GM18867 (cell line): ENCODE results near the gene TBX15.

Source experiments
- ATAC-seq: cut with Tn5 transposase; IDR thresholded peaks from one replicate; pipeline ENCODE4 v1.9.1; 2021; ENCODE audit warnings: mild to moderate bottlenecking, moderate library complexity; ENCODE audit not compliant: unreplicated experiment

Gene TBX15

DNA sequence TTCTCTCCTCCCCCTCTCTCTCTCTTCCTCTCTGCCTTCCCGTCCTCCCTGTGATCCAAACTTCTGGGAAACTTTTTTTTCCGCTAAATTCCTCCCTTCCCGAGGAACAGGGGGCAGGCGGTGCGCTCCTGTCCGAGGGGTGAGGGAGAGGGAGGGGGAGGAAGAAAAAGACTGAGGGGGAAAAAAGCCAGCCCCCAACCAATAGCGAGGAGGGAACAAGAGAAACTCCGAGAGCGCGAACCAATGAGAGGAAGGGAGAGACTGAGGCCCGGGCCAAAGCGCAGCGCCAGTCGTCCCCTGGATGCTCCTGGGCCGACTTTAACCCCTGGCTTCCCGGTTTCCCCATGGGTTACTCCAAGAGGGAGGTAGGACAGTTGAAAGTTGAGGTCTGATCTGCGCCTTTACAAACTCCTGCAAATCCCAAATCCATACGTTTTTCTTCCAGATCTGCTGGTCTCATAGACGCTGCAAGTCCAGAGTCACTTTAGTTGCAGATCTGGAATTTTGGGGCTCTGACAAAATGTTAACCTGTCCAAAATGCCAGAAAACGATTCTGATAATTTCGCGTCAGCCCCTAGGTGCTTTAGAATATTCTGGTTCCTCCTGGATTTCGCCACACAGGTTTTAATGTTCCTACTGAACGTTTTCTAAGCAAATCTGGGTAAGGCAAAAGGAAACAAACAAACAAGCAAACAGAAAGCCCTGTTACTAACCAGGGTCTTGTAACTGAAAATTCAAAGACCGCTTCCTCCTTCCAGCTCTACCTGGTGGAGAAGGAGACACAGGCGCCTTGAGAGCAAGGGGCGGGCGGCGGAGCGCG is at the start of gene TBX15:
TSS of gene TBX15 (minus strand) at position 158 of the 820 bp plus-strand sequence. CDS start 548 bp downstream, outside the sequence.
- no peak for ATAC-seq

DNA sequence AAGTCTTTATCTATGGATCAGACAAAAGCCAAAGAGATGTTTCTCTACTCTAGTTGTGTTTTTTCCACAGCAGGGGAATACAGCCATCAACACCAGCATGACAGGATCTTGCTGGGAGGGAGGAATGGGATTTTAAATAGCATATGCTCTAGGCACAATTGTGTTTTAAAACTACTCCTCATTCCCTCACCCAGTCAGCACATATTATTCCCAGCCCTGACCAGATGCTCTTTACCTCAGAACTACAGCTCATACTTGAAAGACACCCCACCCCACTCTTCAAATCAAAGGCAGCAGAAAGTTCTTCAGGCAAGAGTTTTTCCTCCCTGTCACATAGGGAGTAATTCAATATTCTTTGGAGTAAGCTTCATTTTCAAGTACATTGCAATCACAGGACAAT is 46.2 kb upstream of the TBX15 start:
- ATAC-seq, result no peak

GRCh38 chr1:119032986-119033385 is 44.8 kb upstream of the TBX15 start:
- no peak for ATAC-seq

DNA sequence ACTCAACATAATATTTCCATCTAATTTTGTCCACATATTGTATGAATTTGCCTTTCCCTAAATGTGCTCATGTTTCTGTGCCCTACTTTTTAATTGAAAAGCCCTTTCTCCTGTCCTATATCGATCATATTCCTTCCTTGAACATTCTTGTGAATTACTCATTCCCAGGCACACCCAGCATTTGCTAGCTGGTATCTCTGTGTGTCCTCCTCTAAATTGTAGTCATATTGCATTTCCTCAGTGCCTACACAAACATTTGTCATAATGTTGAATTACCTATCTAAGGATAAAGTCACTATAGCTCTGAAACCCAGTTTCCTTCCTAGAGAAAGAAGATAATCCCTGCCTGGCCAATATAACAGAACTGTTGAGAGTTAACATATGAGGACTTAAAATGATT is 39.6 kb upstream of the TBX15 start:
- ATAC-seq, result no peak

DNA sequence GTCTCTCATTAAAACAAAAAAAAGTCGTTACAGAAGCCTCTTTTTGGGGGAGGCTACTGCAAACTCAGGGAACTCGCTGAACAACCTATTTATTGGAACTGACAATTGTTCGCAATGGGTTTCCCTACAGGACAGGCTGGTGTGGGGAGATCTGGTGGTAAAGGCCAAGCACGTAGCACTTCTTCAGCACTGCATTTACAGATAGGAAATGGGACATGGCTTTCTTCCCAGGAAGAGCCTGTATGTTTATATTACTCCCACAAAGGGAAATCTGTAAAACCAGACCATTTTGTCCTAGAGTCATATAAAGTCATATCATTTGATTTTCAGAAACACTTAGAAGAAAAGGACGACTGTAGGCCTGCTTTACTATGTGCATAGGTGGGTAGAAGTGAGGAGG is 38.8 kb upstream of the TBX15 start:
- no peak for ATAC-seq

DNA sequence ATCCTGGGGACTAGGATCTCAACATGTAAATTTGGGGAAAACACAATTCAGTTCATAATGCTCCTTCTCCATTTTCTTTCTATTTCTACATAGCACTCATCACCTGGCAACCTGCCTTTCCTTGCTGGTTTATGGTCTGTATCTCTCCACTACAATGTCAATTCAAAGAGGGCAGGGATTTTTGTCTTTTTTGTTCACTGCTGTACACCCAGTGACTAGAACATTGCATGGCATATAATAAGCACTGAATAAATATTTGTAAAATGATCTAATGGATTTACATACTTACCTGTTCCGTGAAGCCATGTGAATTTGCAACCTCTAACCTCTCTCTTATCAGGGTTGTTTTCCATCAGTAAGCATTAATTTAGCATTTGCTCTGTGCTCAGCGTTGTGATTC is 27.4 kb upstream of the TBX15 start:
- no peak for ATAC-seq

DNA sequence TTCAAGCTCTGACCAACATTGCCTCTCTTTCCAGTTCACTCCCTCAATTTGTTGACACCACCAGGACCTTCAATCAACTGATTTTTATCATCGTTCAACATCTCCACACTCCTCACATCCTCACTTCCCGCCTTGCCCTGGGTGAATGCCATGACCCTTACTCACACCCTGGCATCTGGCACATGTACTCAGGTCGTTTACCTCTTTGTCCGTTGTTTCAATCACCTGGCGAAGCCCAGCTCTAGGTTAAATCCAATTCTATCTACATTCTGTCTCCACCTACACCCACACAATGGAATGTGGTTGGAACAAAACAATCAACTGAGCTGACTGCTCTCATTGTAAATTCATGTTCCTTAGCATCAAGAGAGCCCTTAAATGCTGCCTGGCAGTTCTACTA is 24.2 kb upstream of the TBX15 start:
- ATAC-seq, result no peak

GRCh38 chr1:119011706-119012105 is 23.6 kb upstream of the TBX15 start:
- ATAC-seq, result no peak

- no peak for ATAC-seq
Measured at GRCh38 chr1:119011116-119011515, 23.0 kb upstream of the TBX15 start.

GRCh38 chr1:119010201-119010600 is 22.1 kb upstream of the TBX15 start:
- ATAC-seq, result no peak

DNA sequence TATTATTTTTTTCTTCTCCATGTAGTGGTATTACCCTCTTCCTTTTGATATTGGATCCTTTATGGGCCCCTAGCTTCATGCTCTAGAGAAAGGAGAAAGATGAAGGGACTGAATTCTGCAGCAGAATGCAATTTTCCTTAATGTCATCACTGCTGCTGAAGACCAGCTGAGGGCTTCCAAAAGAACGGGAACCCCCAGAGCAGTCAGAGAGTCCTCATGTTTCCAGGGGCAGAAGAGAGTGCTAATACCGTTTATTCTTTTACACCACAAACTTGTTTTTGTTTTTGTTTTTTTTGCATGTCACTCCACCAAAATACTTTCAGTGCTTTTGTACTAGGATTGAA is 21.1 kb upstream of the TBX15 start:
- no peak for ATAC-seq

DNA sequence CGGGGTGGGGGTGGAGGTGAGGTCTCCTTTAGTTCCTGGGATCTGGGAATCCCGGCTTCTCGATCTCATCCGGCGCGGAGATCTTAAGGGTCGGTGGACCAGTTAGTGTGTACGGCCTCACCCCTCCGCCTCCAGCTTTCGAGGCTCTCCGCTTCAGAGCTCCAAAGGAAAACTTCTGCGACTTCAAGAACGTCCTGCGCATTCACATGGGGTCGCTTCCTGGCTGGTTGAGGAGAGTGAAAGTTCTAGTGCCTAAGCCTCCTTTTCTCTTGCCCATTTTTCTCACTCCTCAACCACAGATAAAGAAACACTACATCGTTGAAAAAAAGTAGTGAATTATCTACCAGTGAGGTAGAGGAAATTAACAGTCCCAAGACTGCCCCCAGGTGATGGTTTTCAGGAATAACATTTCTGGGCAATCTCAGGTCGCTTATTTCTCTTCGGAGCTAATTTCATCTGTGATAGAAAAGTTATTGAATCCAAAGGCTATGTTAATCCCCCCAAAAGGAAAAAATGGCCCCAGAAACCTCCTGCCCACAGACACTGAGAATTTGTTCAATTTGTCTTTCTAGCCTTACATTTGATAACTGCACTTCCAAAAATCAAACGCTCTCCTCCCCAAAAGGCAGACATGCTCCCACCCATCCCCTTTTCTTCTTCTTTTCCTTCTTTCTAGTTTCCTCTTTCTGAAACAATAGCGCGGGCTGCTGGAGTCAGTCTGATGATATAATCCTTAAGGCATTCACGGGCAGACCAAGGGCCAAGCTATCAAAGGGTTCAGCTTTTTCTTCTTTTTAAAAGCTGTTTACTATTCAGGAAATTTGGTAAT is 20.6 kb upstream of the TBX15 start:
- peak; percentile 65 for ATAC-seq

DNA sequence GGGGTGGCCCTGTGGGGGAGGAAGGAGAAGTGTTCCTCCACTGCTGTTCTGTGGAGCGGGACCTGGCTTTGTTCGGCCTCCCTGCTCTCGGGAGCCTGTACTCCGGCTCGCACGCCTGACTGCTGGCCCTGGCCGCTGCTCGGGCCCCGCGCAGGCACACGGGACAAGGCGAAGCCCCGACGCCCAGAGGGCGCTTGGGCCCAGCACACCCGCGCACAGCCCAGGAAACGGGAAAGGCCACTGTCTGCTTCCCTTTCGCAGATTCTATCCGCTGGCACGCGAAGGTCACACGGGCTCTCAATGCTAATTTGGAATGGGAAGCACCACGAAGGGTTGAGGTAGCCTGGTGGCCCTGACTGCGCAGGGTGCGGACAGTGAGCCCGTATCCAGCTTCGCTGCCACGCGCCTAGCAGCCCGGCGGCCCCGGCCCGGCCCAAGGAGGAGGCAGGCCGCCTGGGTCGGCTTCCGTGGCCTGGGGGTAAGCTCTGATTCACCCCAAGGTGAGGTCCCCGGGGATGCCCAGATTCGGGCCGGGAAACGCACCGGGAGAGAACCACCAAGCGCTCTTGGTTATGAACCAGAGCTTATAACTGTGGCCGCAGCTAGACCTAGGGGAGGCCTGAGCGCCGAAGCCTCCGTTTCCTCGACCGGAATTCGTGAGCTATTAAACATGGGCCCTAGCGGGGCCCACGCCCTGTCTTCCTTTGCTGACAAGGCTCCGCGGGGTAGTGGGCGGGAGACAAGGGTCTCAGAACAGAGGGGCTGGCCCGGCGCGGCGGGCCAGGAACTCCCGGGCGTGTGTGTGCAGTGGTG is 19.7 kb upstream of the TBX15 start:
- no peak for ATAC-seq

DNA sequence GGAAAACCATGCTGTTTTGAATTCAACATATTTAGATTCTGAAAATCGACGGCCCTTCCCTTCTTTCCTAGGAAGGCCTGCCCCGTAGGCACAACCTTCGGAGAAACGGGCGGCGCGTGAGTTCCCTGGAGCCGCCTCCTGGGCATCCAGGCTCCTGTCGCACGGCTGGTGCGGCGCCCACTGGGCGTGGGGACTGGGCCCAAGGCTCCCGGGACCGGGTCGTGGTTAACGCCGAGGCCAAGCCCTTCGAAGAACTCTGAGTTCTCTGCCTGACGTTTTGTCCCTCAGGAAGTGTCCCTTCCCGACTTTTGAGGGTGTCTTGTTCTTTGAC is 19.2 kb upstream of the TBX15 start:
- ATAC-seq, result no peak

DNA sequence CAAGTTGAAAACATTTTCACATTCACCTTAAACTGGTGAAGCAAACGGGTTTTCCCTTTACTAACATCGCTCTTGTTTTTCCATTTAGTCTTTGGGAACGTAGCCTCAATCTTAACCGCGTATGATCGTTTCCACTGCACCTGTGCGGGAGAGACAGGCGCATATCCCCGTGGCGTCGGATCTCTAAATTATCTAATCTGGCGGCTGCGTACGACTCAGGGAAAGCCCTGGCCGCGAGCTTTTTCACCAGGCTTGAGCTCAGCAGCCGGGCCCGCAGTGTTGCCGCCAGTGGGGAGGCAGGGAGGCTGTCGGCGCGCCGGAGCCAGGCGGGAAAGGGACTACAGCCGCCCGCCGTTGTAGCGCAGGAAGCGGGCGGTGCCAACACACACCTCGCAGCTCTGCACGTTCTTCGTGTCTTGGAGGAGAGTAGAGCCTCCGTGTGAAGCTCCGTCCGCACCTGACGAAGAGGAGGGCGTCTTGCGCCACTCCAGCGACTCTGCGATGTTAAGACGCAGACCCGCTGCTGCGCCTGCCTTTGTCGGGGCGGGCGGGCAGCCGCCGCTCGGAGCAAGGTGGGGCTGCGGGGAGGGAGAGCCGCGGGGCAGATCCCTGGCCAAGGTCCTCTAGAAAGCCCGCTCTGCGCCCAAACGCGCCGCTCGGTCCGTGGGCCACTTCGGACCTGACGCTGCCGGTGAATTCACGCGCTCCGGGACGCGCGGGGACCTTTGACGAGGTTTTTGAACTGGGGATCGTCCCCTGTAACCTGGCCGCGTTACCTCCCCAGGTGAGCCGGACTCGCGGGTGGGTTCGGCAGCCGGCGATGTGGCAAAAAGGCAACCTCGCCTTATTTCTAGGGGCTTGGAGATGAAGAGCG is 18.5 kb upstream of the TBX15 start:
- no peak for ATAC-seq

DNA sequence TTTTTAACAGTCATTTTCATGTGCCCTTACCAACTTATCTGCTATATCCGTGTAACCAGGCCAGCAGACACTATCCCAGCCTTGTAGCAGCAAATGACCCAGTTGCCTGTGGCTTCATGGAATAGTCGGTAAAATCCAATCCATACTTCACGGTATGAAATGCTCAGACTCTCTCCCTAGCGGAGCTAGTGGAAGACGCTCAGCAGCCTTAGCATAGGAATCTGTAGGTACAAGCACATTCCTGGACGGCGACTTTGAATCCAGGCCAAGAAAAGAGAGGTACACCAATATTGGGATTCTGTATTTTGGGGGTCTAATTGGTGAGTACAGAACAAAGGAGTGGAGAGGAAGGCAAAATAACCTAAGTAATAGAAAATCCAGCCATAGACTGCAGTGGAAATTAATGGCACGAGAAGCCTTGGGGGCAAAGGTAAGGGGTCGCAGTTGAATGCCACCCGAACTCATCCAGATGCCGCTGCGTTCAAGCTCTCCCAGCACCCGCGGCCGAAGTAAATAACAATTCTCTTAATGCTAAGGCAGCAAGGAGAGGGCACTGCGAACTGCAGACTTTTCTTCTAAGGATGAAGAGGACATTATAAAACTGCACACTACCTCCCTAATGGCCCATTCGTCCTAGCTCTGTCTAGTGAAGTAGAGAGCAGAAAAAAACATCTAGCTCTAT is 17.7 kb upstream of the TBX15 start:
- no peak for ATAC-seq

GRCh38 chr1:119004781-119005180 is 16.6 kb upstream of the TBX15 start:
- ATAC-seq, result no peak

DNA sequence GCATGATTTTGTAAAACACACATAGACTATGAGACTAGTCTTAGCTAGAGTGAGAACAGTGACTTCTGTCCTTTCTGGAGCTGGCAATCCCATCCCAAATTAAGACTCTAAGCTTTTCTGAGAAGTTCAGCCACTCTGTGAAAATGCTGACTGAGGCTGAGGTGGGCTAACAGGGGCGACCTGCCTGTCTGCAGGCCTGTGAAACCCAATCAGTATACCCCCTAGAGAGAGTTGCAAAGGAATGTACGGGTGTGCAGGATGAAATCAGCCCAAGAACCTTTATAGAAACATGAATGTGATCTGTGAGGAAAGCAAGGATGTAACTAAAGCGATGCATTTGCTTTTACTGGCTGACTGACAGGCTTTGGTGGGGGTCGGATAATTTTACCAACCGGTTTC is 16.0 kb upstream of the TBX15 start:
- ATAC-seq, result no peak

DNA sequence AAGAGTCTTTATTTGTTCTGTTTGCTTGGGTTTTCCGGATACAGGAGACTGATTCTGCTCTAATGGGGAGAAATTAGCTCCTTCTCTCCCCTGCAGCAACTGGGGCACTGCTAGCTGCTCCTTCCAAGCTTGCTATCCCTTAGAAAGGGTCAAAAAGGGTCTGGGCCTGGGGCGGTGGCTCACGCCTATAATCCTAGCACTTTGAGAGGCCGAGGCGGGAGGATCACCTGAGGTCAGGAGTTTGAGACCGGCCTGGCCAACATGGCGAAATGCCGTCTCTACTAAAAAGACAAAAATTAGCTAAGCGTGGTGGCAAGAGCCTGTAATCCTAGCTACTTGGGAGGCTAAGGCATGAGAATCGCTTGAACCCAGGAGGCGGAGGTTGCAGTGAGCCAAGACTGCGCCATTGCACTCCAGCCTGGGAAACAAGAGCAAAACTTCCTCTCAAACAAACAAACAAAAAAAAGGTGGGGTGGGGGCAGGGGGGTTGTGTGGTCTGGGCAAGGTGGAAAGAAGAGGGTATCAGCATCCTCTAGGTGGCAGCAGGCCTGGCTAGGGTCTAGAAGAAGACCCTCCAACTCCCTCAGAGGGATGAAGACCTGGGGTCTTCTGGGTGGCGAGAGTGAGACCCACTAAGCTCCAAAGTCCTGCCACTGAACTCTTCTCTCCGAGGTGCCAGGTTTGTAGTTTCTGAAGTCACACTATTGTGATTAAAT is 15.4 kb upstream of the TBX15 start:
- no peak for ATAC-seq
